Skeletal muscle tissue (tissue), 4 donors: ENCODE measurements around the gene OR51B4. TPM values are rescaled to one million over a fixed set of nuclear protein-coding genes. Genes with fewer than 3 reads are reported as not detected.
"Not testable (repeated sequence)": the region's sequence is repeated elsewhere in the genome, so short reads cannot be mapped to it uniquely, and the experiment has no call there.

Experiments
- H3K27ac ChIP-seq: one replicate; pipeline ENCODE4 v1.7.0; 2013; ENCODE audit warnings: mild to moderate bottlenecking, low read depth, low read length, inconsistent platforms
- H3K27me3 ChIP-seq, 3 donors: one replicate each; pipeline ENCODE4 v1.7.0; 2013; ENCODE audit warnings: low read length in 3 of 3; ENCODE audit not compliant: control insufficient read depth in 3 of 3, insufficient read depth in 3 of 3
- H3K36me3 ChIP-seq, 3 donors: one replicate each; pipeline ENCODE4 v1.7.0; 2013; ENCODE audit warnings: low read length in 3 of 3; ENCODE audit not compliant: control insufficient read depth in 3 of 3, insufficient read depth in 3 of 3
- H3K4me1 ChIP-seq, 3 donors: one replicate each; pipeline ENCODE4 v1.7.0; 2013; ENCODE audit warnings: low read length in 3 of 3, mild to moderate bottlenecking in 3 of 3; ENCODE audit not compliant: control insufficient read depth in 3 of 3, insufficient read depth in 3 of 3
- H3K4me3 ChIP-seq, 3 donors: one replicate each; pipeline ENCODE4 v1.7.0; 2013; ENCODE audit warnings: low read length in 3 of 3
- H3K9ac ChIP-seq, 3 donors: one replicate each; pipeline ENCODE4 v1.7.0; 2013; ENCODE audit warnings: low read length in 3 of 3, mild to moderate bottlenecking in 3 of 3, moderate library complexity in 2 of 3, low read depth in 1 of 3
- H3K9me3 ChIP-seq, 3 donors: one replicate each; pipeline ENCODE4 v1.7.0; 2013; ENCODE audit warnings: low read length in 3 of 3; ENCODE audit not compliant: control insufficient read depth in 3 of 3
- total RNA-seq: library from RNA; depleted of rRNA; stranded (reverse); fragments of >200 nt; gene quantifications from one replicate; pipeline ENCODE4 v1.2.3, GENCODE V29; 2014
- donor health status: Osteomylitis.

Gene OR51B4
- total RNA-seq, 1 donor from 2014 or later = 0.52 TPM

DNA sequence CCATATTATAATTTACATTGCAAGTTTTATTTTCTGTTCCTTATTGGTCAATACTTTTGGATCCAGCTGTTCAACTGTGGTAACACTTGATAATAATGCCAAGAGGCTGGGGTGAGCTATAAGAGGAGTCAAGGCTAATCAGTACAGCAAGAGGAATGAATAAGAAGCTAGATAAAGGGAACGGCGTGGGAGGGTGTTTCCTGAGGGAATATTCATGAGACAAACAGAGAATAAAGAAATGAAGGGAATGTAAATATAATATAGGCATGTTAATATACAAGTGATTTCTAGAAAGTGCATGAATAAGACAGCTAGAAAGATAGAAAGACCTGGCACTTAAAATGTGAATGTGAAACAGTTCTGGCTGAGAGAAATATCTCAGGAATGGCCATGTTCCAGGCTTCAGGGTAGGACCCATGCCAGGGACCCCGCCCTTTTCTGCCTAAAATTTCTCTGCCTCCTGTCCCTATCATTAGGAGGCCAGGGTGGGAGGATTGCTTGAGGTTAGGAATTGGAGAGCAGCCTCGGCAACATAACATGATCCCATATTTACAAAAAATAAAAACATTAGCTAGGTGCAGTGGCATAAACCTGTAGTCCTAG is 3.9 kb downstream of the OR51B4 start:
- Histone ChIP-seq H3K4me3 (no peak overlapping the region), H3K9ac (no peak overlapping the region), H3K9me3 (no peaks in the 10 kb centered on the region)

DNA sequence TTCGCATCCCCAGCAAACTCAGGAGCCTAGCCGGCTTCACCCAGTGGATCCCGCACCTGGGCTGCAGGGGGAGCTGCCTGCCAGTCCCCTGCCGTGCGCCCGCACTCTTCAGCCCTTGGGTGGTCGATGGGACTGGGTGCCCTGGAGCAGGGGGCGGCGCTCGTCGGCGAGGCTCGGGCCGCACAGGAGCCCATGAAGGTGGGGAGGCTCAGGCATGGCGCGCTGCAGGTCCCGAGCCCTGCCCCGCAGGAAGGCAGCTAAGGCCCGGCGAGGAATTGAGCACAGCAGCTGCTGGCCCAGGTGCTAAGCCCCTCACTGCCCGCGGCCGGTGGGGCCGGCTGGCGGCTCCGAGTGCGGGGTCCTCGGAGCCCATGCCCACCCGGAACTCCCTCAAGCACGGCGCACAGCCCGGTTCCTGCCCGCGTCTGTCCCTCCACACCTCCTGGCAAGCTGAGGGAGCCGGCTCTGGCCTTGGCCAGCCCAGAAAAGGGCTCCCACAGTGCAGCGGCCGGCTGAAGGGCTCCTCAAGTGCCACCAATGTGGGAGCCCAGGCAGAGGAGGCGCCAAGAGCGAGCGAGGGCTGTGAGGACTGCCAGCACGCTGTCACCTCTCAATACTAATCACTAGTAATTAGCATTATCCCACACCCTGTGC is 7.3 kb downstream of the OR51B4 start:
- H3K27me3 ChIP-seq, H3K36me3 ChIP-seq, H3K4me1 ChIP-seq, H3K9ac ChIP-seq, H3K27ac ChIP-seq, H3K4me3 ChIP-seq, H3K9me3 ChIP-seq: not testable (repeated sequence)

More for the DNA sequence above, 3.9 kb downstream of the OR51B4 start:
- Histone ChIP-seq H3K4me1 (no peaks in the 10 kb centered on the region), H3K27me3 (no peaks in the 10 kb centered on the region), H3K36me3 (no peaks in the 10 kb centered on the region), H3K27ac (no peak overlapping the region)

DNA sequence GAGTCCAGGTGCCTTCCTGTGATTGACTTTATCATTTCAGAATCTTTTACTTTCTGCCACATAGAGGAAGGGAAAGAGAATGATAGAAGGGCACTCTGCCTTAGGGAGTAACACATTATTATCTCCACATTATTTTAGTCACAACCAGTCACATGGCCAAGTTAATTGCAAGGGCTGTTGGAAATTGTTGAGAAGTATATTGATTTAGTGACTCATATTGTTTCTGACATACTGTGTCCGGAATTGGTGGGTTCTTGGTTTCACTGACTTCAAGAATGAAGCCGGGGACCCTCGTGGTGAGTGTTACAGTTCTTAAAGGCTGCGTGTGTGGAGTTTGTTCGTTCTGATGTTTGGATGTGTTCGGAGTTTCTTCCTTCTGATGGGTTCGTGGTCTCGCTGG is 8.7 kb downstream of the OR51B4 start:
- H3K36me3 ChIP-seq = no peaks in the 10 kb centered on the region
- no peaks in the 10 kb centered on the region for H3K9me3 ChIP-seq
- no peaks in the 10 kb centered on the region for H3K27me3 ChIP-seq
- no peak overlapping the region for H3K4me3 ChIP-seq
- H3K27ac ChIP-seq = no peak overlapping the region
- H3K4me1 ChIP-seq = no peaks in the 10 kb centered on the region
- no peak overlapping the region for H3K9ac ChIP-seq

DNA sequence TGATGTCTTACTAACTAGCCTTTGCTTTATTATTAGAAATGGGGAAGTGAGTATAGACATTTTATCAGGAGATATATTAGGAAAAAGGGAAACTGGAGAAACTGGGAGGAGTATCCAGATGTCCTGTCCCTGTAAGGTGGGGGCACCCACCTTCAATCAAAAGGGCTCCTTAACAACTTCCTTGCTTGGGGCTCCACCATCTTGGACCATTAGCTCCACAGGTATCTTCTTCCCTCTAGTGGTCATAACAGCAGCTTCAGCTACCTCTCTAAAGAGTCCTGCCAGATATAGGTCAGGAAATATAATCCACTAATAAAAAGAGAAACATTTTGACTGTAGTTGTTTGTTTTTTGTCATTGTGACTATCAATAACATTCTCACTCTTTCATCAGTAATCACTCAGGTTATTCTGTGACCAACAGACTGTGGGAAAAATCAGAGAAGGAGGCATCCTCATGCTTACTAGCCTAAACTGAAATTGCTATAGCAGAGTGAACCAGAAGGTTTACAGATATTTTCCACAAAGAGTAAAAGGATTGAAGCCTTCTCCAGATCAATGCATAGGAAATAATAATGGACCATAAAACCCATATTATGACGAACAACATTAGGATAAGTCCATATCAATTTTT is 10.4 kb downstream of the OR51B4 start:
- Histone ChIP-seq H3K9ac (no peak overlapping the region), H3K27ac (no peak overlapping the region), H3K4me3 (no peak overlapping the region), H3K36me3 (no peaks in the 10 kb centered on the region), H3K9me3 (no peaks in the 10 kb centered on the region), H3K4me1 (no peaks in the 10 kb centered on the region), H3K27me3 (no peaks in the 10 kb centered on the region)

DNA sequence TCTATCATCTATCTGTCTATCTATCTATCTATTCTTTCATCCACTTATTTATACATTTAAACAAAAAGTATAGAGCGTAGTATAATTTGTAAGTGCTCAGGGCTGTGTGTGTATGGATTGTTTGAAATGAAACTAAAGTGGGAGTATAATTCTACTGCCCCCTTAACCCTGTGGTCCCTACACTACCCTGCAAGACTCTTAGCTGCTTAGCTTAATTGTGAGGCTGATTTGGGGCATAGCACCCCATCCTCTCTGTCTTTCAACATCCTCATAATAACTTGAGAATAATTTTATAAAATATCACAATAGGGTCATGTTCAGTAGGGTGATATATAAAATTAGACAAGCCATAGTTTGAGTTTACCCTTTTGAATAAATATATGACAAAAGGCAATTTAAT is 11.6 kb downstream of the OR51B4 start:
- no peaks in the 10 kb centered on the region for H3K4me1 ChIP-seq
- H3K4me3 ChIP-seq = no peak overlapping the region
- H3K27me3 ChIP-seq = no peaks in the 10 kb centered on the region
- H3K36me3 ChIP-seq = no peaks in the 10 kb centered on the region
- H3K9me3 ChIP-seq = no peaks in the 10 kb centered on the region
- H3K27ac ChIP-seq = no peak overlapping the region
- no peak overlapping the region for H3K9ac ChIP-seq

DNA sequence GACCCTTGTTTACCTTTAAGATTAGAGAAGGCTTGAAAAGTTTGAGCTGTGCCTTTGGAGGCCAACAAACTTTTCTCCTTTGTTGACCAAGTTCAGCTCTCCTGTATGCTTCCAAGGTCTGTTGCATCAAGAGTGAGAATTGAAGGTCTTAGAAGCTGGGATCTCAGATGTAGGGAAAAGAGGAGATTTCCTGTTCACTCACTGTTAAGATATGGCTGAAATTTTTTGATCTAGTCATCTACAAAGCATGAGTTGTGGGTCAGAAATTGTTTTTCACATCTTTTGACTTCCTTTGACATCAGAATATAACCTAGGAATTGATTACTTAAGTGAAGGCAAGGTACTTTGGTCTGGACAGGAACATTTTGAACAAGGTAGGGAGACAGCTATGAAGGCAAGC is 12.1 kb downstream of the OR51B4 start:
- Histone ChIP-seq H3K9ac (no peak overlapping the region), H3K27me3 (no peaks in the 10 kb centered on the region), H3K27ac (no peak overlapping the region), H3K9me3 (no peaks in the 10 kb centered on the region), H3K4me1 (no peaks in the 10 kb centered on the region), H3K4me3 (no peak overlapping the region), H3K36me3 (no peaks in the 10 kb centered on the region)

DNA sequence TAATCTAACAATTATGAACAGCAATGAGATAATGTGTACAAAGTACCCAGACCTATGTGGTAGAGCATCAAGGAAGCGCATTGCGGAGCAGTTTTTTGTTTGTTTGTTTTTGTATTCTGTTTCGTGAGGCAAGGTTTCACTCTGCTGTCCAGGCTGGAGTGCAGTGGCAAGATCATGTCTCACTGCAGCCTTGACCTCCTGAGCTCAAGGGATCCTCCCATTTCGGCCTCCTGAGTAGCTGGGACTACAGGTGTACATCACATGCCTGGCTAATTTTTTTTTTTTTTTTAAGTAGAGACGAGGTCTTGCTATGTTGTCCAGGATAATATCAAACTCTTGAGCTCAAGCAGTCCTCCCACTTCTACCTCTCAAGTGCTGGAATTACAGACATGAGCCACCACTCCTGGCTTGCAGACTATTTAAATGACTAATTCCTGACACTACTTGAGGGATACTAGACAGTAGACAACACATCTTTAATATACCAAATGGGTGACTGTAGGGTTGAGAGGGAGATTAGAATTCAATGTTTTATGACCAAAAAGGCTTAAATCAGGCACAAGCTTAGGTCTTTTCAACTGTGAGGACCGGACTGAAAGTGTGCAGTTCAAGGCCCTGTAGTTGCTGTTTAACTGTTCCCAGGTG is 12.7 kb downstream of the OR51B4 start:
- Histone ChIP-seq H3K9me3 (no peaks in the 10 kb centered on the region), H3K9ac (no peak overlapping the region), H3K27me3 (no peaks in the 10 kb centered on the region), H3K36me3 (no peaks in the 10 kb centered on the region), H3K27ac (no peak overlapping the region), H3K4me3 (no peak overlapping the region), H3K4me1 (no peaks in the 10 kb centered on the region)

DNA sequence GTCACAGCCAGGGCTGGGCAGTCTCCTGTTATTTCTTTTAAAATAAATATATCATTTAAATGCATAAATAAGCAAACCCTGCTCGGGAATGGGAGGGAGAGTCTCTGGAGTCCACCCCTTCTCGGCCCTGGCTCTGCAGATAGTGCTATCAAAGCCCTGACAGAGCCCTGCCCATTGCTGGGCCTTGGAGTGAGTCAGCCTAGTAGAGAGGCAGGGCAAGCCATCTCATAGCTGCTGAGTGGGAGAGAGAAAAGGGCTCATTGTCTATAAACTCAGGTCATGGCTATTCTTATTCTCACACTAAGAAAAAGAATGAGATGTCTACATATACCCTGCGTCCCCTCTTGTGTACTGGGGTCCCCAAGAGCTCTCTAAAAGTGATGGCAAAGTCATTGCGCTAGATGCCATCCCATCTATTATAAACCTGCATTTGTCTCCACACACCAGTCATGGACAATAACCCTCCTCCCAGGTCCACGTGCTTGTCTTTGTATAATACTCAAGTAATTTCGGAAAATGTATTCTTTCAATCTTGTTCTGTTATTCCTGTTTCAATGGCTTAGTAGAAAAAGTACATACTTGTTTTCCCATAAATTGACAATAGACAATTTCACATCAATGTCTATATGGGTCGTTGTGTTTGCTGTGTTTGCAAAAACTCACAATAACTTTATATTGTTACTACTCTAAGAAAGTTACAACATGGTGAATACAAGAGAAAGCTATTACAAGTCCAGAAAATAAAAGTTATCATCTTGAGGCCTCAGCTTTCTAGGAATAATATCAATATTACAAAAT is 13.4 kb downstream of the OR51B4 start:
- Histone ChIP-seq H3K9ac (no peak overlapping the region), H3K4me3 (no peak overlapping the region), H3K4me1 (no peaks in the 10 kb centered on the region), H3K36me3 (no peaks in the 10 kb centered on the region), H3K27ac (no peak overlapping the region), H3K9me3 (no peaks in the 10 kb centered on the region), H3K27me3 (no peaks in the 10 kb centered on the region)

DNA sequence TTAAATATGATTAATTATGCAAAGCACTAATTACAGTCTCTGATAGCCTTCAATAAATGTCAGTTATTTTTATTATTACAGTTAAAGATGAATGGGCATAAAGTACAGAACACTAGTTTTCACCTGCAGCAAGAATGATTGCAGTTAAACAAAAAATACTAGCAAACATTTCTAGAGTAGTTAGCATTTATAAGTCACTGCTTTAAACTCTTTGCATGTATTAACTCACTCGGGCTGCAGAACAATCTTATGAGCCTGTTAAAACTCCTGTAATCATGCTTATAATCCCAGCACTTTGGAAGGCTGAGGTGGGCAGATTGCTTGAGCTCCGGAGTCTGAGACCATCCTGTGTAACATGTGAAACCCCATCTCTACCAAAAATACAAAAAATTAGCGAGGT is 14.8 kb downstream of the OR51B4 start:
- Histone ChIP-seq H3K36me3 (no peaks in the 10 kb centered on the region), H3K27ac (no peak overlapping the region), H3K4me1 (no peaks in the 10 kb centered on the region), H3K9me3 (no peaks in the 10 kb centered on the region), H3K9ac (no peak overlapping the region), H3K4me3 (no peak overlapping the region), H3K27me3 (no peaks in the 10 kb centered on the region)
